Omental fat pad (tissue), 4 donors: Measurements from ENCODE around the gene NPBWR2. TPM values are rescaled to one million over a fixed set of nuclear protein-coding genes. Genes with fewer than 3 reads are reported as not detected.

Experiments used
- ATAC-seq: fragments of 150-250 bp; one replicate; pipeline ENCODE4 v1.9.1; 2016; ENCODE audit warnings: mild to moderate bottlenecking, moderate library complexity; ENCODE audit not compliant: low FRiP score
- DNase-seq: peaks from one replicate; pipeline ENCODE4 v3.0.0-alpha.2; 2019; ENCODE audit warnings: low spot score
- CTCF ChIP-seq, 3 donors: fragments of 450-650 bp; IDR thresholded peaks; one replicate each; pipeline ENCODE4 v1.5.1; 2016 to 2017; ENCODE audit warnings: antibody characterized with exemption in 3 of 3, mild to moderate bottlenecking in 3 of 3, moderate library complexity in 2 of 3
- small RNA-seq: library from RNA; depleted of rRNA; stranded (forward); fragments of <200 nt; gene quantifications from one replicate; pipeline ENCODE3, GENCODE V24; 2016
- total RNA-seq, 4 donors: library from RNA; depleted of rRNA; stranded (reverse); fragments of >200 nt; gene quantifications; one replicate each; pipeline ENCODE4 v1.1.0, GENCODE V29; 2016

Gene NPBWR2
- total RNA-seq, 4 donors from 2014 or later: not detected

- ATAC-seq (no peak), DNase-seq (no peak)
- TF ChIP-seq CTCF (IDR thresholded peaks at IDR 0.05): no peak
These were observed 51.9 kb downstream of the NPBWR2 start for GRCh38 chr20:64055396-64055892.

GRCh38 chr20:64053841-64054661 lies 53.3 kb downstream of the NPBWR2 start:
- TF ChIP-seq CTCF (IDR thresholded peaks at IDR 0.05): no peak
- DNase-seq: no peak
- ATAC-seq: no peak

Small RNA genes within 50 kb of the gene (small RNA-seq; reads per million reads assigned to genes)
- gene AL355803.1 (not detected), gene MIR6813 (not detected)

Other genes starting within 250 kb of the NPBWR2 start
- not detected for gene ABHD16B, start 246.1 kb downstream of the NPBWR2 start, total RNA-seq
- 100 to 1,000 TPM; 102 to 131 (median 113) TPM for gene TPD52L2, start 242.3 kb downstream of the NPBWR2 start, total RNA-seq
- 10 to 100 TPM; 29.9 to 56.3 (median 45.4) TPM for gene DNAJC5, start 212.4 kb downstream of the NPBWR2 start, total RNA-seq
- 10 to 100 TPM; 25.7 to 48.9 (median 30.3) TPM for gene UCKL1, start 151.1 kb downstream of the NPBWR2 start, total RNA-seq
- gene ZNF512B, start 137.6 kb downstream of the NPBWR2 start, total RNA-seq: 1 to 10 TPM; 6.4 to 9.8 (median 7.2) TPM
- gene SAMD10, start 127.9 kb downstream of the NPBWR2 start, total RNA-seq: 1 to 10 TPM in 1 of 4 donors, under 1 TPM in 2, not detected in 1; 0.48 to 1.2 (median 0.84) TPM
- gene PRPF6, start 126.4 kb downstream of the NPBWR2 start, total RNA-seq: 10 to 100 TPM; 34.7 to 43.8 (median 40.2) TPM
- 1 to 10 TPM in 1 of 4 donors, under 1 TPM in 3; 0.37 to 6.5 (median 0.68) TPM for gene C20orf204, start 71.4 kb downstream of the NPBWR2 start, total RNA-seq
- 10 to 100 TPM in 1 of 4 donors, 1 to 10 TPM in 3; 2.9 to 16.7 (median 7.7) TPM for gene SOX18, start 57.9 kb downstream of the NPBWR2 start, total RNA-seq
- 10 to 100 TPM; 20.5 to 34.8 (median 23.4) TPM for gene TCEA2, start 44.4 kb downstream of the NPBWR2 start, total RNA-seq
- gene RGS19, start 28.0 kb downstream of the NPBWR2 start, total RNA-seq: 10 to 100 TPM; 14.0 to 45.1 (median 29.3) TPM
- 1 to 10 TPM in 3 of 4 donors, under 1 TPM in 1; 0.96 to 4.4 (median 1.4) TPM for gene OPRL1, start 27.5 kb downstream of the NPBWR2 start, total RNA-seq
- under 1 TPM in 1 of 4 donors, not detected in 3; 0.65 TPM for gene LKAAEAR1, start 23.2 kb downstream of the NPBWR2 start, total RNA-seq
- not detected for gene MYT1, start 56.9 kb upstream of the NPBWR2 start, total RNA-seq
- 10 to 100 TPM; 31.7 to 97.9 (median 70.7) TPM for gene PCMTD2, start 148.2 kb upstream of the NPBWR2 start, total RNA-seq